Astrocyte of the hippocampus (primary cell): ENCODE results near the gene TSHB.

Source experiments
- DNase-seq: peaks from one replicate; pipeline ENCODE4 v3.0.0; 2011; ENCODE audit warnings: low read depth, low spot score

TSHB gene

DNA sequence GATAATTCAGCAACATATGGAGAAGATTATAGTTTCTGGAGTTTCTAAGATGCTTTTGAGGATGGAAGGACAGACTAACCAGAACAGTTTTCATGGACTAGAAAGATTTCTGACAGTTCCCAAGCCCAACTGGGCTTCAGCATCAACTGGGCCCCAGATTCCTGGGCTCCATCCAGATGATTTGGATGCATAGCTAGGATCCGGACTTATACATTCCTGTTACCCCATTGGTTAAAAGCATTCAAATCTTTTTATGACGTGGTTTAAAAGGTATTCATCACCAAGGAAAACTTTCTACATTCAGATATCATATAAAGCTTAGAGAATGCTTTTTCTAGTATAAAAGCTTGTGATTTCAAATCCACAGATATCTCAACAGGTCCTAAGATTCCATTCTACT, 29.7 kb downstream of the TSHB start:
- no peak for DNase-seq

- no peak for DNase-seq
Observed at GRCh38 chr1:115060501-115060900, 30.9 kb downstream of the TSHB start.

DNA sequence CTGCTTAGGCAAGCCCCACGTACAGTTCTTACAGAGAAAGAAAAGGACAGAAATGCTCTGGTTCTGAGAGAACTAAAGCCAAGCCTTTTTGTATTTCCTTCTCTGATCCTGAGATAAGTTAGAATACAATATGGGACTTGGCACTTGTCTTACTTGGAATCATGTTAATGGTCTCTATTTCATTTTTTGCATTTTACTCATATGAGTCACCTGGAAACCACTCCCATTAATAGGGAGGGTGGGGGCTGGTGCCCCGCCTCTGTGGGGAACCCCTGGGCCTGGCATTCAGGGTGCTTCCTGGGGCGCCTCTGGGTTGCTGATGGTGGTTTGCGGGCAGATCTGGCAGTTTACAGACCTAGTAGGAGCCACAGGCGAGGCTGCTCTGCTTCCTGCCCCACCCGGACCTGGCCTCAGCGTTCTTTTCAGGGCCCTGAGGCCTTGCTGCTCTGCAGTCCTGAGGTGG, 32.9 kb downstream of the TSHB start:
- DNase-seq, result peak; percentile 90

DNA sequence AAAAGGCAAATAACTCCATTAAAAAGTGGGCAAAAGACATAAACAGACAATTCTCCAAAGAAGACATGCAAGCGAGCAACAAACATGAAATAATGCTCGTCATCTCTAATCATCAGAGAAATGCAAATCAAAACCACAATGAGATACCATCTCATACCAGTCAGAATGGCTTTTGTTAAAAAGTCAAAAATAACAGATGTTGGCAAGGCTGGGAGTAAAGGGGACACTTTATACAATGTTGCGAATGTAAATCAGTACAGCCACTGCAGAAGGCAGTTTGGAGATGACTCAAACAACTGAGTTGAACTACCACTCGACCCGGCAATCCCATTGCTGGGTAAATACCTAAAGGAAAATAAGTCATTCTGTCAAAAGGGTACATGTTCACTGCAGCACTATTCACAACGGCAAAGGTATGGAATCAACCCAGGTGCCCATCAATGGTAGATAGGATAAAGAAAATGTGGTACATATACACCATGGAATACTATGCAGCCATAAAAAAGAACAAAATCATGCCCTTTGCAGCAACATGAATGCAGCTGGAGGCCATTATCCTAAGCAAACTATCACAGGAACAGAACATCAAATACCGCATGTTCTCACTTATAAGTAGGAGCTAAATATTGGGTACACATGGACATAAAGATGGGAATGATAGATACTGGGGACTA, 33.7 kb downstream of the TSHB start:
- DNase-seq, result peak; percentile 56

DNA sequence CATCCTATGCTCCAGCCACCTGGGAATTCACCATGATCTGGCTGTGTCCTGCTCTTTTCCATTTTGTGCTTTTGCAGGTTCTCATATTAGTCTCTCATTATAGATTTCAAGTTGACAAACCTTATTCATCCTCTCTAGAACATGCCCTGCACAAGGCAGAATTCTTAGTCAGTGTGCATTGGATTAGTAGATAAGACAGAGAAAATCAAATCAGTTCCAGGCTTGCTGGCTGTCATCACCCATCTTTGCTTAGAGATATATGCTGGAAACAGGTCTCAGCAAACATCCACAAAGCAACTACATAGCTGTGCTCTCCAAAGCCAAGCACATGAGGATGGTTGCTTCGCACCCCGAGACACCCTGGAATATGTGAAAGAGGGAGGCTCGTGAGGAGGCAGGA, 34.8 kb downstream of the TSHB start:
- no peak for DNase-seq

- DNase-seq, result peak; percentile 72
Observed at GRCh38 chr1:115065021-115065420, 35.4 kb downstream of the TSHB start.

GRCh38 chr1:115067161-115067859, 37.7 kb downstream of the TSHB start:
- peak; percentile 91 for DNase-seq

DNA sequence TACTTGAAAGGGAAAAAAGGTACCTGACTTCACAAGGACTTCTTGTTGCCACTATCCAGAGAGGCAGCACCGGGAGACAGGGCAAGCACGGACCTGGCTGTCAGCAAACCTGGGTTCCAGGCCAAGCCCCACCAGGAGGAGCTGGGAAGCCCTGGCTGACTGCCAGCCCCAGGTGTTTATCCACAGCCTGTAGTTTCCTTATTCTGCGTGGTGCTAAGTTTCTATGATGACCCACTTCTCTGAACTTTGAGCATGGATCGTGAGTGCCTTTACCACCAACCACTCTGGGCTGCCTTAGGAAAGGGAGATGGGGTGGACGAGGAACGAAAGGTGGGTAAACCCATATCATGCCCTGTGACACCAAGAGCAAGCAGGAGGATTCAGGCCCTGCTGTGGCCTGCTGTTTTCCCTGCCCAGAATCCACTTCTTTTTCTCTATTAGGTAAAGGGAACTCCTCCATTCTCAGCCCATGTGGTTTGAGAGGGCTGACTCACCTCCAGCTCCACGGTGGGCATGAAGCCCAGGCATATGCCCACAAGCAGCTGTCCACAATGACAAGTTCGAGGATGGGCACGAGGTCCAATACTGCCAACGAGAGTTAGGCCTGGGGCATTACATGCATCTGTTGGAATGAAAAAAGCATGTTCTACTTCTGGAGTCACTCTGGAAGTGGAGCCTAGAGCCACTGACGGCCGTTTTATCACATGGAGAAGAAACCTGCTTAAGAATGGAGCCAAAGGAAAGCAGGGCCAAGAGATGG, 39.4 kb downstream of the TSHB start:
- DNase-seq, result peak; percentile 91

GRCh38 chr1:115069659-115070308, 40.2 kb downstream of the TSHB start:
- peak; percentile 73 for DNase-seq

DNA sequence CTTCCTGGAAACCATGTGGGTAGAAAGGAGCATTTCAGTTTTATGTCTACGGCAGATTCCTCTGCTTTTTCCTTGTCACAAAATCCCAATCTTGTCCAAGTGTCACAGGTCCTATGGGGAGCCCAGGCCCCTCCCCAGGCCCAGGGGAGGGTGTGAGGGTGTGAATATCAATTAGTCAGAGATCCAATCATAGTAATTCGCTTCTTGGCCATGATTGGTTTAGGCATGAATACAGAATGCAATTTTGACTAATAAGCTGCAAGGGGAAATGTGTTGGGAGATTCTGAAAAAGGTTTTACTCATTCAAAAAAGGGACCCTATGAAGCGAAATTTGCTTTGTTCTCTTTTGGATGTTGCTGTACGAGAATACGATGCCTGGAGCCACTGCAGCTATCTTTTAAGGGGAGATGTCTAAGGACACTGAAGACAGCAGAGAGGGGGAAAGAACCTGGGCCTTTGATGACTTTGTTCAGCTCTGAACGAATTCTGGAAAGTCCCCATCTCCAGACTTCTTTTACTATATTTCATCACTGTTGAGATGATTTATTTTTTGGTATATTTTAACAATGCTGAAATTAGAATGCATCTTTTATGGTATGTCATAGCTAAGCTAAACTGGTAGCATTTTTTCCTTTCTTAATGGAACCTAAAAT, 41.5 kb downstream of the TSHB start:
- no peak for DNase-seq

DNA sequence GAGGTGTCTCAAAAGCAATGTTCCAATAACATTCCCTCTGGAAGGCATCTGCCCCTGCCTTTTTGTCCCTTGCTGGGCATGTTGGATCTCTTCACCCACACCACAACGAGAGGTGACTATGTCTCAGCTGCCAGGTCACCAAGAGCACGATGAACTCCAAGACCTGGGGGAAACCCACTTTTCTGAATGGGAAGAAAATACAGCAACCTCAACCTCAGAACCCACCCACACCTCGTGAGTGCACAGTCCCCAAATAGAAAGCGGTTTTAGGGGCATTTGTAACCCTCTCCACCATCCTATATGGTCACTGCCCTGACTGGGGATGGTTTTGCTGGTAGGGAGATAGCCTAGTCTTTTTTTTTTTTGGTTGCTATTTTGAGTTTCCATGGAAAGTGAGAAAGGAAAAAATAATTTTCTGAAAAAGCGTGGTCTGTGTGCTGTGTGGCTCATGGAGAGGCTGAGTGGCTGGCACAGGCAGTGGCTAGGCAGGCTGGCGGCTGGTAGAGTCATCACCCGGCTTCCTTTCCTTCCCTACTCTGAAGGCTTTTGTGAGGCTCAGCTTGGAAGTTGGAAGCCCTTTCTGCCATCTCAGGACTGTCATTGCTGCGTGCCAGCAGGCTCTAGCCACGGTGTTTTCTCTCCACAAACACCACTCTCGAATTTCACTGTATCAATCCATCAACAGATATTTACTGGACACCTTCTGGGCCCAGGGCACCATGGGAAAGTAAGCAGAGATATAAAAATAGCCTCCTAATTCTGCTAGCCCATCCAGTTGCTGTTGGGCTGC, 43.9 kb downstream of the TSHB start:
- DNase-seq, result no peak

DNA sequence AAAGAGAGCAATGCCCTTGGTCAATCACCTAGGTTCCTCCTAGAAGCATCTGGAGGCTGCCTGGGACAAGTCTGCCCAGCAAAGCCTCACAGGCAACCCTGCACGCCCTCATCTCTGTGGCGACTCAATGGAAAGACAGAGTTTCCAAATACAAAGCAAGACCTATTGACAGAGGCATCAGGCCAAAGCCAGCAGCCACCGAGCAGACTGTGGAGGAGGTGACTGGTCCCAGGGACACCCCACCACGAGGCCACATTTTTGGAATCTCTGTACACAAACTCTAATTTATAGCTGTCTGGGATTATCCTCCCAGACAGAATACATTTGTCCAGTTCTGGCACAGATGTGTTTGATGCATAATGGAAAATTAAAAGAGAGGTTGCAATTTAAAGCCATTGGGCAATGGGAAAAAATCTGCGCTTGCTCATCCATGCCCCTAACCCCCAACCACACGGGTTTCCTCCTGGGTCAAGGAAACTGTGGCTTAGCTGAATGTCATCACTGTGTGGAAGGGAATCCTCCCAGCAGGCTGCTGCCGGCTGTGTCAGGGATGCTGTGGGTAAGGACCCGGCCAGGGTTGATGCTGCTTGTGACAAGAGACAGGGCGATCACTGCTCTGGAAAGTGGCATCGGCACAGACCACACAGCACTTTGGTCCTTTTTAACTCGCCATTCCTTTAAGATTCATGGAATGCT, 45.4 kb downstream of the TSHB start:
- peak; percentile 60 for DNase-seq

- DNase-seq, result no peak
Observed at GRCh38 chr1:115076384-115076915, 46.8 kb downstream of the TSHB start.

DNA sequence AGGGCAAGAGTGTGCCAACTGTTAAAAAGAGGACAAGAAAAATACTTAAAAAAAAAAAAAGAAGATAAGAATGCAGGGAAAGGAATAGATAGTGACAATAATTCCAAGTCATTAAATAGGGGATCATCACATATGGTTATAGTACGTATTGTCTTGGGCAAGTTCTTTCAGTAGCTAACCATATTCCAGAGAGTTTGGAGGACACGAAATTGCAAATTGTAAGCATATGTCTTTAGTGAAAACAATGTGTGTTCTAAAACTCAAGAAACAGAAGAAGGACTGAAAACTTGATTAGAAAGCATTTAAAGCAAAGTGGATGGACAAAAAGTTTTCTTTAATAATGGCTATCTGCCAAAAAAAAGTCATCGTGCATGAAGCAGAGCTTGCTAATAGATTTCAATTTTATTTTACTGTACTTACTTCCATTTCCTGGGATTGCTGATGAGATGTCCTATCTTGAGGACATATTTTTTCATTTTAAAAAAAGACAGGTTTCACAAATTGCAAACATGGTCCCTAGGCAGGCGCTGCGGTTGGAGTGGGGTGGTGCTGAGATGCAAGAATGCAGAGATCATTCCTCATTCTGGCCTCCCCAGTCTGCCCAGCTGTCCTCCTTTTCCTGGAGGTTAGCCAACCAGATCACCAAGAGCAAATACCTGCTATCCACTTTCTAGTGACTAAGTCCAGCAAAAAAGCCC, 47.8 kb downstream of the TSHB start:
- no peak for DNase-seq

GRCh38 chr1:115077984-115078330, 48.3 kb downstream of the TSHB start:
- DNase-seq, result no peak

DNA sequence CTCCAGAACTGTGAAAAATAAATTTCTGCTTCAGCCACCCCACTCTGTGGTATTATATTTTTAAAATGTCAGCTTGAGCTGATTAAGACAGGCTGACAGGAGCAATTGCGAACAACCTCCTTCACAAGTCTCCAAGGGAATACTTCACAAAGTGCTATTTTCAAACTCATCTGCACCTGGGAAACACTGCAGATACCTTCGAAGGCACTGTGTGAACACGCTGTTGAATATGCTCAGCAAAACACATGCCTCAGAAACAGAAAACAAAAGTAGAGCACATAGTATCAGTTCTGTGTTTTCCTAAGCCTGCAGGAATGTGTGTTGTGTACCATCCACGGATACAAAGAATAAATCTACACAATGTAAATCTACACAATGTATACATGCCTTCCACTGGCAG, 49.1 kb downstream of the TSHB start:
- no peak for DNase-seq

- no peak for DNase-seq
Observed at GRCh38 chr1:115082949-115083348, 53.3 kb downstream of the TSHB start.
